ENCODE measurements around the gene CNR2.
"Not testable (repeated sequence)": the region's sequence is repeated elsewhere in the genome, so short reads cannot be mapped to it uniquely, and the experiment has no call there.

CNR2 gene

GRCh38 chr1:23913212-23913880 is at the start of gene CNR2:
CNR2 (minus strand) TSS chr1:23913362; CDS start chr1:23875617, 37,745 bp downstream.
- peak; percentile 35 for DNase-seq

- DNase-seq: no peak
Observed at GRCh38 chr1:23960291-23961020, 47.3 kb upstream of the CNR2 start.

- peak; percentile 84 for DNase-seq
Observed at GRCh38 chr1:23959461-23960290, 46.5 kb upstream of the CNR2 start, which contains the start of gene PNRC2. PNRC2 (plus strand) TSS chr1:23959828; CDS start chr1:23961458, 1,630 bp downstream.

- DNase-seq: peak; percentile 90
Observed at GRCh38 chr1:23958810-23959460, 45.8 kb upstream of the CNR2 start.

GRCh38 chr1:23958040-23958809 is 45.1 kb upstream of the CNR2 start:
- DNase-seq: not testable (repeated sequence)

- DNase-seq: no peak
Observed at GRCh38 chr1:23957096-23957495, 43.9 kb upstream of the CNR2 start.

GRCh38 chr1:23953020-23953419 is 39.9 kb upstream of the CNR2 start:
- DNase-seq: no peak

GRCh38 chr1:23947366-23947765 is 34.2 kb upstream of the CNR2 start:
- DNase-seq: no peak

- DNase-seq: no peak
Observed at GRCh38 chr1:23936481-23937176, 23.5 kb upstream of the CNR2 start.

GRCh38 chr1:23931491-23931880 is 18.3 kb upstream of the CNR2 start:
- DNase-seq: no peak

GRCh38 chr1:23930861-23931490 is 17.8 kb upstream of the CNR2 start:
- no peak for DNase-seq

- DNase-seq: no peak
Observed at GRCh38 chr1:23930270-23930669, 17.1 kb upstream of the CNR2 start.

- DNase-seq: no peak
Observed at GRCh38 chr1:23928789-23929188, 15.6 kb upstream of the CNR2 start.

- no peak for DNase-seq
Observed at GRCh38 chr1:23927097-23927496, 13.9 kb upstream of the CNR2 start.

GRCh38 chr1:23925279-23925678 is 12.1 kb upstream of the CNR2 start:
- DNase-seq: no peak

- no peak for DNase-seq
Observed at GRCh38 chr1:23924601-23925000, 11.4 kb upstream of the CNR2 start.

GRCh38 chr1:23923592-23924499 is 10.7 kb upstream of the CNR2 start:
- no peak for DNase-seq

- no peak for DNase-seq
Observed at GRCh38 chr1:23922321-23922943, 9.3 kb upstream of the CNR2 start.
